ENCODE data around the gene TCF12. TPM values are rescaled to one million over a fixed set of nuclear protein-coding genes. Genes with fewer than 3 reads are reported as not detected.

Gene TCF12
- polyA plus RNA-seq, 1 donor (not counting 4 experiments of a cell fraction or from before 2014, with no cell fraction given), result 48.3 TPM

DNA sequence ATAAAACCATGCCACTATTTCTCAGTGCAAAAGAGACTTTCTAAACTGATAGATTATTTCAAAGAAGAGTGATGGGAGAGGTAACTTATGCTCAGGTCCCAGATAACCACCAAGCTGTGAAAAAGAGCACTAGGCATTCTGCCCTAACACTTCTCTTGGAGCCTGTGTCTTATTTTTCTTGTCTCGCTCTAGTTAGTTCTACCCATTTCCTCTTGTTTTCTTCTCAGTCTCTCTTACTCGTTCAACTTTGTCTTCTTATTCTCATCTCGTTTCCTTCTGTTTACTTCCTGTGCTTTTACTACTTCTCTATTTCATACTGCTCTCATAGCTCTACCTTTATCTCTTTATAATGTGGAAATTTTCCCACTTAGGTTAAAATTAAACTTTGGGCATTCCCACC, 366.1 kb downstream of the TCF12 start:
- Histone ChIP-seq H3K4me1 (ENCODE audit: control insufficient read depth, extremely low read depth, insufficient read depth, low read length) (no peaks in the 10 kb centered on the region), H4K20me1 (ENCODE audit: control insufficient read depth, extremely low read depth, insufficient read depth, low read length) (no peaks in the 10 kb centered on the region), H3K4me2 (ENCODE audit: control insufficient read depth, extremely low read depth, insufficient read depth, low read depth, low read length) (no peak overlapping the region), H3K9ac (ENCODE audit: control insufficient read depth, extremely low read depth, insufficient read depth, low read length) (no peak overlapping the region), H2AFZ (ENCODE audit: control insufficient read depth, low read length) (no peak overlapping the region), H3K4me3 (ENCODE audit: control insufficient read depth in 2 of 3, extremely low read depth in 1 of 3, insufficient read depth in 2 of 3, low read depth in 1 of 3, low read length in 3 of 3) (no peak overlapping the region), H3K27ac (ENCODE audit: control insufficient read depth, insufficient read depth, low read length) (no peak overlapping the region), H3K27me3 (ENCODE audit: control insufficient read depth, extremely low read depth, insufficient read depth, low read length) (no peaks in the 10 kb centered on the region), H3K36me3 (ENCODE audit: control insufficient read depth in 2 of 2, extremely low read depth in 1 of 2, insufficient read depth in 2 of 2, low read length in 2 of 2) (peaks cover 3 to 10% of the 10 kb centered on the region in 2 experiments), H3K79me2 (ENCODE audit: control insufficient read depth, insufficient read depth, low read length) (no peaks in the 10 kb centered on the region), H3K9me3 (ENCODE audit: control insufficient read depth, low read depth, low read length) (no peaks in the 10 kb centered on the region), H3K9me1 (ENCODE audit: control insufficient read depth, extremely low read depth, insufficient read depth, low read length) (no peaks in the 10 kb centered on the region)
- no peak for FAIRE-seq
- TF ChIP-seq, protein P1, sequence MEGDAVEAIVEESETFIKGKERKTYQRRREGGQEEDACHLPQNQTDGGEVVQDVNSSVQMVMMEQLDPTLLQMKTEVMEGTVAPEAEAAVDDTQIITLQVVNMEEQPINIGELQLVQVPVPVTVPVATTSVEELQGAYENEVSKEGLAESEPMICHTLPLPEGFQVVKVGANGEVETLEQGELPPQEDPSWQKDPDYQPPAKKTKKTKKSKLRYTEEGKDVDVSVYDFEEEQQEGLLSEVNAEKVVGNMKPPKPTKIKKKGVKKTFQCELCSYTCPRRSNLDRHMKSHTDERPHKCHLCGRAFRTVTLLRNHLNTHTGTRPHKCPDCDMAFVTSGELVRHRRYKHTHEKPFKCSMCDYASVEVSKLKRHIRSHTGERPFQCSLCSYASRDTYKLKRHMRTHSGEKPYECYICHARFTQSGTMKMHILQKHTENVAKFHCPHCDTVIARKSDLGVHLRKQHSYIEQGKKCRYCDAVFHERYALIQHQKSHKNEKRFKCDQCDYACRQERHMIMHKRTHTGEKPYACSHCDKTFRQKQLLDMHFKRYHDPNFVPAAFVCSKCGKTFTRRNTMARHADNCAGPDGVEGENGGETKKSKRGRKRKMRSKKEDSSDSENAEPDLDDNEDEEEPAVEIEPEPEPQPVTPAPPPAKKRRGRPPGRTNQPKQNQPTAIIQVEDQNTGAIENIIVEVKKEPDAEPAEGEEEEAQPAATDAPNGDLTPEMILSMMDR (optimal IDR thresholded peaks at IDR 0.05 in 1 of 3, IDR thresholded peaks at IDR 0.05 in 1 of 3, conservative IDR thresholded peaks at IDR 0.05 in 1 of 3; ENCODE audit: extremely low read depth in 1 of 3, insufficient read depth in 2 of 3, low read length in 3 of 3), result no peak
- dilution Hi-C loops (cut with MboI; ENCODE audit: extremely low pct_ligation_motif_present, low sequenced_read_pairs), result no loop called here
- DNase-seq (ENCODE audit: low read depth, low spot score), result no peak

DNA sequence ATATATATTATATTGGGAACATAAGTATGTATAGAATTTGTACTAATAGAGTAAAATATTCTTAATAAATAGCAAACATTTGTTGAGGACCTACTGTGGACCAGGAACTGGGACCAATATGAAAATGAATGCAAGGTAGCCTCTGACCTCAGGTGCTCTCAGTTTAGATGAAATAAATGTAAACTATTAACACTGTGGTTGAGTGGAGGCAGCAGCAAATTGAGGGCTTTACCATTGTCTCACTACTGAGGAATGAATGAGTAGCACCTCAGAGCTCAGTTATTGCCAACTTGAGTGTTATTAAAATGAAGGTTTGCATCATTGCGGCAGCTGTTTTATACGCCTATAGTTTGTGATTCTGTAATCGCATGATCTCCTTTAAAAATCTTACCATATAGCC, 366.9 kb downstream of the TCF12 start:
- Histone ChIP-seq H3K4me2 (ENCODE audit: control insufficient read depth, extremely low read depth, insufficient read depth, low read depth, low read length) (no peak overlapping the region), H3K9me3 (ENCODE audit: control insufficient read depth, low read depth, low read length) (no peaks in the 10 kb centered on the region), H3K9ac (ENCODE audit: control insufficient read depth, extremely low read depth, insufficient read depth, low read length) (no peak overlapping the region), H3K36me3 (ENCODE audit: control insufficient read depth in 2 of 2, extremely low read depth in 1 of 2, insufficient read depth in 2 of 2, low read length in 2 of 2) (peaks cover 3 to 10% of the 10 kb centered on the region in 2 experiments), H3K27me3 (ENCODE audit: control insufficient read depth, extremely low read depth, insufficient read depth, low read length) (no peaks in the 10 kb centered on the region), H3K4me3 (ENCODE audit: control insufficient read depth in 2 of 3, extremely low read depth in 1 of 3, insufficient read depth in 2 of 3, low read depth in 1 of 3, low read length in 3 of 3) (no peak overlapping the region), H4K20me1 (ENCODE audit: control insufficient read depth, extremely low read depth, insufficient read depth, low read length) (no peaks in the 10 kb centered on the region), H3K27ac (ENCODE audit: control insufficient read depth, insufficient read depth, low read length) (no peak overlapping the region), H3K79me2 (ENCODE audit: control insufficient read depth, insufficient read depth, low read length) (no peaks in the 10 kb centered on the region), H3K4me1 (ENCODE audit: control insufficient read depth, extremely low read depth, insufficient read depth, low read length) (no peaks in the 10 kb centered on the region), H3K9me1 (ENCODE audit: control insufficient read depth, extremely low read depth, insufficient read depth, low read length) (no peaks in the 10 kb centered on the region), H2AFZ (ENCODE audit: control insufficient read depth, low read length) (no peak overlapping the region)
- FAIRE-seq, result no peak
- dilution Hi-C loops (cut with MboI; ENCODE audit: extremely low pct_ligation_motif_present, low sequenced_read_pairs), result no loop called here
- TF ChIP-seq, protein P1 (optimal IDR thresholded peaks at IDR 0.05 in 1 of 3, IDR thresholded peaks at IDR 0.05 in 1 of 3, conservative IDR thresholded peaks at IDR 0.05 in 1 of 3; ENCODE audit: extremely low read depth in 1 of 3, insufficient read depth in 2 of 3, low read length in 3 of 3), result no peak
- no peak for TF ChIP-seq EZH2 (IDR thresholded peaks at IDR 0.05; ENCODE audit: low read length)
- DNase-seq (ENCODE audit: low read depth, low spot score), result no peak

Measured in keratinocyte (primary cell).